CD4-positive, alpha-beta T cell treated with Interleukin-17A for 1 hour (primary cell): ENCODE measurements around the gene PHLPP1.

Experiments
- DNase-seq: peaks from one replicate; pipeline ENCODE4 v3.0.0-alpha.2; 2020

PHLPP1 gene

DNA sequence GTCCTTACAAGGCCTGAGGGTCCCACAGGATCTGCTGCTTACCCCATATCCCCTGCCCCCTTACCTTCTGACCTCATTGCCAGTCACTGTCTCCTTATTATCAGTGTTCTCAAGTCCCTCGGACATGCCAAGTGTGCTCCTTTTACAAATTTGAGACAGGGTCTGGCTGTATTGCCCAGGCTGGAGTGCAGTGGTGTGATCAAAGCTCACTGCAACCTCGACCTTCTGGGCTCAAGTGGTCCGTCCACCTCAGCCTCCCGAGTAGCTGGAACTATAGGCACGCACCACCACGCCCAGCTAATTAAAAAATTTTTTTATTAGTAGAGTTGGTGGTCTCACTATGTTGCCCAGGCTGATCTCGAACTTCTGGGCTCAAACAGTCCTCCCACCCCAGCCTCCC lies 141.0 kb downstream of the PHLPP1 start:
- DNase-seq: no peak

DNA sequence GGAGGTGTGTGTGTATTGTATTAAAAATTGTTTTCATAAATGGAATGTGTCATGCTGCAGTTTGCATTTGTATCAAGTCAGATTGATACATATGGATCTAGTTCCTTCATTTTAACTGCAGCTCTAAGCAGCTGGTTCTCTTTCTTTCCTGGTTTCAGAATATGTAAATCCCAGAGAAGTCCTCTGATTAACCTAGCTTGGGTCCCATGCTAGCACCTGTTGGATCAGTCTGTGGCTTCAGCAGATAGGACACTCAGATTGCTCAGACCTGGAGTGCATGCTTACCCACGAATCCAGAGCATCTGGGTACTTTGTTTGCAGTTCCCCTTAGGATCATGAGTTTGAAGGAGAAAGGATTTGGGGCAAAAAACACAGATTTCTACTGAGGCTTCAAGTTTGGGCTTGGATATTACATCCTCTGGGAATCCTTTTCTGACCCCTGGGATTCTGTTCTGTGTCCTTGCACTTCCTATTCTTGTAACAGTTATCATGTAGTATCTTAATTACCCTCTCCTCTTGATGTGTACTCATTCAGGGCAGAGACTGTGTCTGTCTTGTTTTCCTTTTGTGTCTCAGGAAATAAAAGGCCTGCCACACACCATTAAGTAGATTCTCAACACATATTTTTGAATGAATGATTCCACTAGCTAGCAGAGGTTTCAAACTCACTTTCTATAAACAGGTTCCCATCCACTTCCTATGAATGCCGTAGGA lies 142.1 kb downstream of the PHLPP1 start:
- DNase-seq: no peak

DNA sequence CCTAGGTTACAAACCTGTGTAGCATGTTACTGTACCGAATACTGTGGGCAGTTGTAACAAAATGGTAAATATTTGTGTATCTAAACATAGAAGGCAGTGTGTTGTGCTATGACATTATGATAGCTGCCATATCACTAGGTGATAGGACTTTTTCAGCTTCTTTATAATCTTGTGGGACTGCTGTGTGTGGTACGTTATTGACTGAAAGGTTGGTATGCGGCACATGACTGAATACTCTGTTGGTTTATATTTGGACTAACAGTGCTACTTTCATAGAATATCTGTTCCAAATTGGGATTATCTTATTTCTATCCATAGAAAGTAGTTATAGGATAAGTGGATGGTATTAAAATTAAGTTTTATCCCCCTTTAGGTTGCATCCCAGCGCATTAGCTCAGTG lies 144.7 kb downstream of the PHLPP1 start:
- no peak for DNase-seq

DNA sequence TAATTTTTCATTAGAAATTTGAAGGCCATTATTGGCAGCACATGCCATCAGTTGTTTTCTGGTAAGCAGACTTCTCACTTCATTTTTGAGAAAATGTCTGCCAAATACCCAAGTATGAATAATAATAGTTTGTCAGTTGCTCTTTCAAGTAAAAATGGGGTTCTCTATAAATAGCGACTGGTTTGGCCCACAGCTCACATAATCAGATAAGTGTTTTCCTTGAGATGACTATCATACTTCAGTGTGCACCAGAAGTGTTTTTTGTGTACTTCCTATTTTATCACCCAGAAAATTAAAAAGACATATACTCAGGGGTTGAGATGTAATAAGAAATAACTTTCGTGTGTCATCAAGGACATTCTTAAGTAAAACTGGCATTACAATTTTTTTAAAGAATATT lies 147.1 kb downstream of the PHLPP1 start:
- DNase-seq: no peak

DNA sequence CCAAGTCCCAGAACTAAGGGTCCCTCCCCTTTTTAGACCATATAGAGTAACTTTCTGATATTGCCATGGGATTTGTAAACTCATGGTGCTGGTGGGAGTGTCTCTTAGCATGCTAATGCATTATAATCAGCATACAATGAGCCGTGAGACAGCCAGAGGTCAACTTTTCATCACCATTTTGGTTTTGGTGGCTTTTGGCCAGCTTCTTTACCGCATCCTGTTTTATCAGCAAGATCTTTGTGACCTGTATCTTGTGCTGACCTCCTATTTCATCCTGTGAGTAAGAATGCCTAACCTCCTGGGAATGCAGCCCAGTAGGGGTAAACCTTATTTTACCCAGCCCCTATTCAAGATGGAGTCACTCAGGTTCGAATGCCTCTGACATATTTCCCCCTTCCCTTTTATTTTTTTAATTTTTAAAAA lies 148.2 kb downstream of the PHLPP1 start:
- no peak for DNase-seq

GRCh38 chr18:62865498-62865897 lies 150.2 kb downstream of the PHLPP1 start:
- DNase-seq: no peak

DNA sequence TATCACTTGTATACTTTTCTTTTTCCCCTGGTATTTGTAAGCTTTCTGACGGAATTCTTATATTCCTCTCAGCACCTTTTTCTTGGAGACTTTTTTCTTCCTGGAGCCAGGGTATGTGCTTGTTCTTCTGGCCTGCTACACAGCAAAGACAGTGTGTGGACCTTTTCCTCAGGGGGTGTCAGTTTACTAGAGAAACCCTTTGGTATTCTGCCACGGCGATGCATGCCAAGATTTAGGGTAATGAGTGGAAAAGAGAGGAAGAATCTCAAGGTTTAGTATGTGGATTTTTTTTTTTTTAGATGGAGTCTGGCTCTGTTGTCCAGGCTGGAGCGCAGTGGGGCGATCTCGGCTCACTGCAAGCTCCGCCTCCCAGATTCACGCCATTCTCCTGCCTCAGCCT lies 152.2 kb downstream of the PHLPP1 start:
- no peak for DNase-seq

DNA sequence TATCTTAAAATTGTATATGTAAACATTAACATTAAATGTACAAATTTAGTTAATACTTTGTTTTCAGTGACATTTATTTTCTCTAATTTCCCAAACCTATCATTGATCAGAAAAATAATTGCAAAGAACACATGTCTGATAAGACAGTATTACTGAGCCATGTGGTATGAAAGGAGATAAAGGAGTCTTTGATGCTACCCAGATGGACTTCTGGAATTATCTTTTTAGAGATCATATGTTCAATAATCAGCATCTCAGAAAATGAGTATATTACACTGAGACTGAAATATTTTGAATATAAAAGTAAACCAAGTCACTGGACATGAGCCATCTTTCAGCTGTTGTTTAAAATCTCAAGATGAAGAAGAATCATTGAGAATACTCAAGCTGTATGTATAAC lies 153.3 kb downstream of the PHLPP1 start:
- DNase-seq: no peak

- no peak for DNase-seq
Measured at GRCh38 chr18:62870643-62871042, 155.3 kb downstream of the PHLPP1 start.

DNA sequence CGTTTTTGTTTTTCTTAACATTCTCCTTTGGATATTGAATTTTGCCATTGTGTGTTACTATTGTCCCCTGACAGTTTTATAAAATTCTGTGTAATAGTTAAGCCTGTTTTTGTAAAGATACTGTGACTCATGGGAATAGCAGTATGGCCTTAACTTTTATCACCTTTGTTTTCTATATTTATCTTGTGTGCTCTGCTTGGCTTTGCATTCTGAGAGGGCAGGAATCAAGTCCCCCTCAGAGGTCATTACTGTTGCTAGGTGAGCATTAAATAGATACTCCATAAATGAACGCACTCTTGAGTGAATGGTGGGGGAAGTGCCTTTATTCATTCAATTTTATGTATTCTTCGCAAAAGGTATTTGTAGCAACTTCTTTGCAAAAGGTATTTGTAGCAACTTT lies 160.0 kb downstream of the PHLPP1 start:
- DNase-seq: no peak

DNA sequence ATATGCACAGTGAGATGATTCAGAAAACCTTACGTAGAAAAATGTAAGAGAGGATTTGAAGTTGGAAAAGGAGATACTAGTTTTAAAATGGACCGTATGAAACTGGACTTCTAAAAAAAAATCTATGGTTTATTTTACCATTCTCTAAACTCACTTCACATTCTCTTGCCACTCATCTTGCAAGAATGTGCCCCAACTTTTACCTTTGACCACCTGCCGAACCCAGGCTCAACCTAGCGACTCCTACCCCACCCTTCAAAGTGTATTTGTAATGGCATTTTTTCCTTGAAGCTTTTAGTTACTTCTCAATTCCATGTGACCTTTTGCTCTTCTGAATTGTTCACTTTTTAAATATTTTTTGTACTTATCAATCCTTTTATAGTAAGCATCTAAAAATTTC lies 160.8 kb downstream of the PHLPP1 start:
- no peak for DNase-seq

GRCh38 chr18:62876828-62877227 lies 161.5 kb downstream of the PHLPP1 start:
- DNase-seq: no peak

GRCh38 chr18:62877411-62878221 lies 162.3 kb downstream of the PHLPP1 start:
- no peak for DNase-seq

GRCh38 chr18:62878305-62878704 lies 163.0 kb downstream of the PHLPP1 start:
- DNase-seq: no peak

DNA sequence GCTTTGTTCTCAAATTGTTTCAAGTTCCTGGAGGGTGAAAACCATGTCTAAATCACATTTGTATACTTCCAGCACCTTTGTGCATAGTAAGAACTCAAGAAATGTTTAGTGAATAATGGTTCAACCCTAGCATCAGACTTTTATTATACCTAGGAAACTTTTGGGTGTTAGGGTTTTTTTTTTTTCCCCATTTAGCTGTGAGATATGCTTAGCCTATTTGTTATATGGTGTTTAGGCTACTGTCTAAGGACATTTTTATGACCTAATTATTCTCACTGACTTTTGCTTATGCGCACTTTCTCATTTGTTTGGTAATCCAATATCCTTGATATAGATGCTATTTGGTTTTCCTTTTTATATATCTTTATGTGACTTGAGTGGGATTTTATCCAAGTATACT lies 164.7 kb downstream of the PHLPP1 start:
- no peak for DNase-seq

DNA sequence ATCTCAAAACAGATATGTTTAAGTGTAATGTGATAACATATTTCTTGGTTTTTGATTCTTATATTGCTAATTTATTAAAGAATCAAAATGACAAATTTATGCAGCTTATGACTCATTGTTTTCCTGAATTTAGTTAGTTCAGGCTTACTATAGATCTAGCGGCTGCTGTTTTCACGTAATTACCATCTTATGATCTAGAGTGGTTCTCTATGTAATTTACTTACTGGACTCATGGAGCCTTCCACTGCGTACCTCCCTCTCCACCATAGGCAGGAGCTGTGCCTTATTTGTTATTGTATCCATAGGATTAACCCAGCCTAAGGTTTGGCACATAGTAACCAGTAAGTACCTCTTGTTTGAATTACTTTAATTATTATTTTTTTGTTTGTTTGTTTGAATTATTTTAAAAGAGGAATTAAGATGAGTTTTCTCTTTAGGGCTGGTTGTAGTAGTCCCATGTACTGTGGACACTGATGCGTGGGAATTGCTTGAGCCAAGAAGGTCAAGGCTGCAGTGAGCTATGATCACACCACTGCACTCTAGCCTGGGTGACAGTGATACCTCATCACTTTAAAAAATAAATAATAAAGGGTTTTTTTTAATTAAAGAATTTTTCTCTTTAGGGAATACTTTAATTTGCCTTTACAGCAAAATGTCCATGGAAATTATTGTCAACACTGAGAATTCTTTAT lies 165.5 kb downstream of the PHLPP1 start:
- DNase-seq: no peak

- no peak for DNase-seq
Measured at GRCh38 chr18:62881509-62882016, 166.2 kb downstream of the PHLPP1 start.

DNA sequence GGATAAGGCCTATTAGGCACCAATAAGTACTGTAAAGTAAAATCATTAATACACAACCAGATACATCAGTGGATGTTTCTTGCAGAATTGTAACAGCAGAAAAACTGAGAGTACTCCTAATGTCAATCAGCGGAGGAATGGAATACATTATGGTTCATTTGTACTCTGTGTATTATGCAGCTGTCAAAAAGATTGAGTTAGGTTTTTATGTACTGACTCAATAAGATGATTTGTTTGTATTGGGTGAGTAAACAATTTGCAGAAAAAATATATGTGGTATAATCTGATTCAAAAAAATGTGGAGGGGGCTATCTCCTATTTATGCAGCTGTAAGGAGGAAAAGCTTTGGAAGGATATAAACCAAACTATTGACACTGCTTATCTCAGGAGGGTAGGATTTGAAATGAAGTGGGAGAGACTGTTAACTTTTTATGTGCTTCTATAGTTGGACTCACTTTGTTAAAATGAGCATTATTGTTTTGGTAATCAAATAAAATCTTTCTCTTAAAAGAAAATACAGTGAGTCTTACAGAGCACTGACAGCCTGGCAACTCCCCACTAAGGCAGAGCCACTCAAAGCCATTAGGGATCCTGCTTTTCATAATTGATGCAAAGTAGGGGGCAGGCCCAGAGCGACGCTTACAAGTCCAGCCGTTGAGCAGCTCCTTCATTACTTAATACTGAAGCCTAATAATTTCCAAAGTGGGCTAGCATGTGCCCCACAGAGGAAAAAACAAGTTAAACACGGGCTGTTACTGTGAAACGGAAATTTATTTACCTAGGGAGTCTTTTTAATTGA lies 168.8 kb downstream of the PHLPP1 start:
- no peak for DNase-seq

GRCh38 chr18:62885804-62886203 lies 170.5 kb downstream of the PHLPP1 start:
- no peak for DNase-seq

DNA sequence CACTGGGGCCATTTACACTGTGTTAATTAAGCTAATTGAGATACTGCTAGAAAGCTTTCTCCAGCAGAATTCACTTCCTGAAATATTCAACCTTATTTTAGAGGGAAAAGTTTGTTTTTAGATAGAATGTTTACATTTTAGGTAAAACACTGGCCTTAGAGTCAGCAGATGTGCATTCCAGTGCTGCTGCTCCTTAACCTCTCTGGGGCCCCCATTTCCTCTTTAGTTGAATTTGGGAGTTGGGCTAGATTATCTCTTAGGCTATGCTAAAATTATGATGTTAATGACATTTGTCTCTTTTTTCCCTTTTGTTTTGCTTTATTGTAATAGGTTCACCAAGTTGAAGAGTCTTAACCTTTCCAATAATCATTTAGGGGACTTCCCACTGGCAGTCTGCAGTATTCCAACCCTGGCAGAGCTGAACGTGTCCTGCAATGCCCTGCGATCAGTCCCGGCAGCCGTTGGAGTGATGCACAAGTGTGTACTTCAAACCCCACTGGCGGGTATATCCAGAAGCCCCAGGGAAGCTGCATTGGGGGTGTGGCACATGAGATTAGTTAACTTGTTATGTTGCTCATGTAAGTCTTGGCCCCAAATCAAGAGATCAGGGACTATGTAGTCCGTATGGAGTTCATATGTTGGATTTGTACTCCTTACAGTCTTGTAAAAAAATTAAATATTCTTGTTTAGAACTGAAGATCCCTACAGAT lies 179.5 kb downstream of the PHLPP1 start:
- DNase-seq: no peak

GRCh38 chr18:62897153-62897552 lies 181.8 kb downstream of the PHLPP1 start:
- no peak for DNase-seq

DNA sequence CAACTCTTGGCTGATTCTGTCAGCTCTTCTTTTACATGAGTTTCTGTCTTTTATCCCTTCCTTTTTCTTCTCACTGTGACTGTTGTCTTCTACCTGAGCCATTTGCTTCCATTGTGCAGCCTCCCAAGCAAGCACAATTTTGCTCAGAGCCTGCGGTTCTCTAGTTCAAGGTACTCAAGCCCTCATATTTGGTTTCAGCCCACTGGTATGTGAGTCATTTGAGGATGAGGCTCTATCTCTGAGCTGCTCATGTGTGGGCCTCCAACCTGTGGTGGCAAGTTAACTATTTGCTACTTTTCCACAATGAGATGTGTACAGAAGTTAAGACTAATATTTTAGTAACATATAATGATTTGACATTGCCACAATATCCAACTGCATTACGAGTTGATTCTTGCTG lies 183.0 kb downstream of the PHLPP1 start:
- DNase-seq: no peak
